H1 (cell line): ENCODE results near the gene ALK. TPM values are rescaled to one million over a fixed set of nuclear protein-coding genes. Genes with fewer than 3 reads are reported as not detected.

Source experiments
- CTCF ChIA-PET: fragments of 300-600 bp; sonication (Branson Sonifier 250); formaldehyde crosslinking; loops from one replicate; lab custom pipeline; 2021; ENCODE audit not compliant: partially characterized antibody; lab: Charles Lee
- POLR2A ChIA-PET: fragments of 300-600 bp; sonication (Branson Sonifier 250); formaldehyde crosslinking; loops from one replicate; lab custom pipeline; 2021; ENCODE audit warnings: inconsistent platforms; ENCODE audit not compliant: partially characterized antibody; lab: Charles Lee
- DNase-seq, 2 experiments: peaks; one replicate each; pipeline versions ENCODE4 v3.0.0 to v3.0.0-alpha.2; 2010 to 2022; ENCODE audit warnings: low spot score in 2 of 2, low read depth in 1 of 2, mixed read lengths in 1 of 2
- FAIRE-seq: peaks from 2 replicates; lab custom pipeline; 2011; peaks lifted over from hg19 to GRCh38; lab: Jason Lieb, UNC
- H2AFZ ChIP-seq: 2 replicates; pipeline ENCODE4 v1.8.1; 2012; ENCODE audit warnings: low read length, inconsistent platforms
- H2AK5ac ChIP-seq: 2 replicates; pipeline ENCODE4 v1.6.1; 2013; ENCODE audit warnings: low read depth, low read length
- H2BK120ac ChIP-seq: replicated peaks from 2 replicates; pipeline ENCODE3; 2013; ENCODE audit warnings: low read depth, low read length, inconsistent platforms
- H2BK12ac ChIP-seq: 2 replicates; pipeline ENCODE4 v1.6.1; 2013; ENCODE audit warnings: low read depth, low read length
- H2BK15ac ChIP-seq: 2 replicates; pipeline ENCODE4 v1.6.1; 2013; ENCODE audit warnings: low read length
- H2BK20ac ChIP-seq: 2 replicates; pipeline ENCODE4 v1.6.1; 2013; ENCODE audit warnings: low read length
- H2BK5ac ChIP-seq: 2 replicates; pipeline ENCODE4 v1.6.1; 2013; ENCODE audit warnings: low read depth, low read length
- H3K14ac ChIP-seq: 2 replicates; pipeline ENCODE4 v1.6.1; 2013; ENCODE audit warnings: inconsistent platforms; ENCODE audit not compliant: insufficient read length
- H3K18ac ChIP-seq: 2 replicates; pipeline ENCODE4 v1.6.1; 2013; ENCODE audit warnings: low read length; ENCODE audit errors: extremely low read depth
- H3K23ac ChIP-seq: 2 replicates; pipeline ENCODE4 v1.6.1; 2013; ENCODE audit warnings: inconsistent platforms; ENCODE audit not compliant: insufficient read length
- H3K23me2 ChIP-seq: 2 replicates; pipeline ENCODE4 v1.6.1; 2013; ENCODE audit warnings: low read depth, low read length
- H3K27ac ChIP-seq: 2 replicates; pipeline ENCODE4 v1.6.1; 2011; ENCODE audit warnings: low read depth, low read length, inconsistent platforms
- H3K27me3 ChIP-seq, 4 experiments: replicated peaks in 1 of 4; 1 replicate in 1 of 4; 2 replicates in 3 of 4; pipeline versions ENCODE4 v1.6.1 to v1.8.1; 2011 to 2013; ENCODE audit warnings: low read length in 3 of 4, mild to moderate bottlenecking in 3 of 4, inconsistent platforms in 2 of 4, mixed read lengths in 2 of 4, moderate library complexity in 1 of 4; ENCODE audit not compliant: control insufficient read depth in 3 of 4, insufficient read depth in 3 of 4; ENCODE audit errors: extremely low read depth in 1 of 4
- H3K36me3 ChIP-seq, 4 experiments: 2 replicates each; pipeline versions ENCODE4 v1.6.1 to v1.8.1; 2011 to 2013; ENCODE audit warnings: mild to moderate bottlenecking in 4 of 4, low read length in 3 of 4, moderate library complexity in 2 of 4, control low read depth in 1 of 4, inconsistent platforms in 1 of 4; ENCODE audit not compliant: insufficient read depth in 4 of 4, control insufficient read depth in 2 of 4
- H3K4ac ChIP-seq: replicated peaks from 2 replicates; pipeline ENCODE3; 2013; ENCODE audit warnings: low read length, low read depth, mixed read lengths, inconsistent platforms; ENCODE audit not compliant: insufficient read length
- H3K4me1 ChIP-seq, 4 experiments: replicated peaks in 1 of 4; 1 replicate in 1 of 4; 2 replicates in 3 of 4; pipeline versions ENCODE4 v1.6.1 to v1.8.1; 2011 to 2013; ENCODE audit warnings: low read length in 3 of 4, inconsistent platforms in 2 of 4, mixed read lengths in 1 of 4; ENCODE audit not compliant: insufficient read depth in 4 of 4, control insufficient read depth in 3 of 4
- H3K4me2 ChIP-seq, 2 experiments: 2 replicates each; pipeline versions ENCODE4 v1.6.1 to v1.8.1; 2011 to 2013; ENCODE audit warnings: low read depth in 2 of 2, low read length in 2 of 2, control low read depth in 1 of 2, inconsistent platforms in 1 of 2, mild to moderate bottlenecking in 1 of 2; ENCODE audit not compliant: insufficient read depth in 1 of 2
- H3K4me3 ChIP-seq, 4 experiments: fragments of 200-600, 300-600 bp in 1 of 4; sonication (generic), shearing (Covaris generic), sonication (Bioruptor Twin) in 1 of 4; 2 replicates each; pipeline versions ENCODE4 v1.5.1 to v1.8.1; 2011 to 2016; ENCODE audit warnings: low read length in 4 of 4, low read depth in 3 of 4, control low read depth in 2 of 4, inconsistent platforms in 2 of 4, mild to moderate bottlenecking in 2 of 4, mixed read lengths in 1 of 4, moderate library complexity in 1 of 4; ENCODE audit not compliant: insufficient read depth in 2 of 4; ENCODE audit errors: extremely low read depth in 1 of 4
- H3K56ac ChIP-seq: replicated peaks from 2 replicates; pipeline ENCODE3; 2013; ENCODE audit warnings: low read depth, mild to moderate bottlenecking, mixed read lengths, low read length, inconsistent platforms; ENCODE audit not compliant: insufficient read length
- H3K79me1 ChIP-seq: 2 replicates; pipeline ENCODE4 v1.6.1; 2013; ENCODE audit warnings: low read depth, low read length, control low read depth
- H3K79me2 ChIP-seq, 2 experiments: 2 replicates each; pipeline versions ENCODE4 v1.6.1 to v1.8.1; 2012 to 2013; ENCODE audit warnings: low read length in 2 of 2, mild to moderate bottlenecking in 2 of 2, inconsistent platforms in 1 of 2; ENCODE audit not compliant: insufficient read depth in 2 of 2, control insufficient read depth in 1 of 2
- H3K9ac ChIP-seq, 4 experiments: replicated peaks in 1 of 4; 1 replicate in 1 of 4; 2 replicates in 3 of 4; pipeline versions ENCODE4 v1.6.1 to v1.8.1; 2011 to 2013; ENCODE audit warnings: low read depth in 3 of 4, low read length in 3 of 4, control low read depth in 2 of 4, mild to moderate bottlenecking in 2 of 4, moderate library complexity in 2 of 4, inconsistent platforms in 1 of 4; ENCODE audit errors: extremely low read depth in 1 of 4
- H3K9me3 ChIP-seq, 2 experiments: 2 replicates each; pipeline versions ENCODE4 v1.6.1 to v1.8.1; 2012 to 2013; ENCODE audit warnings: mild to moderate bottlenecking in 2 of 2, moderate library complexity in 2 of 2, control low read depth in 1 of 2, inconsistent platforms in 1 of 2, low read depth in 1 of 2, low read length in 1 of 2, mixed read lengths in 1 of 2; ENCODE audit not compliant: insufficient read depth in 2 of 2
- H4K20me1 ChIP-seq, 2 experiments: replicated peaks in 1 of 2; 2 replicates each; pipeline versions ENCODE3 to v1.8.1; 2011 to 2013; ENCODE audit warnings: inconsistent platforms in 2 of 2, low read length in 2 of 2, mild to moderate bottlenecking in 1 of 2; ENCODE audit not compliant: insufficient read depth in 2 of 2, control insufficient read depth in 1 of 2
- H4K5ac ChIP-seq: 2 replicates; pipeline ENCODE4 v1.6.1; 2013; ENCODE audit warnings: low read length, low read depth, mixed read lengths, inconsistent platforms; ENCODE audit not compliant: insufficient read length
- H4K8ac ChIP-seq: 2 replicates; pipeline ENCODE4 v1.8.0; 2013; ENCODE audit warnings: mild to moderate bottlenecking, moderate library complexity, low read length, inconsistent platforms; ENCODE audit not compliant: insufficient read depth; ENCODE audit errors: extremely low read depth
- H4K91ac ChIP-seq: replicated peaks from 2 replicates; pipeline ENCODE3; 2013; ENCODE audit warnings: low read length, mixed read lengths, inconsistent platforms; ENCODE audit not compliant: insufficient read length
- CHD1 ChIP-seq: IDR thresholded peaks from 2 replicates; pipeline ENCODE4 v1.6.1; 2012; ENCODE audit warnings: low read depth, low read length, improper control_type of control experiment
- CREB1 ChIP-seq: IDR thresholded peaks from 2 replicates; pipeline ENCODE4 v1.6.1; 2012; ENCODE audit warnings: inconsistent platforms
- EGR1 ChIP-seq: IDR thresholded peaks from 2 replicates; pipeline ENCODE4 v1.6.1; 2011; ENCODE audit warnings: low read depth, low read length, borderline replicate concordance
- GABPA ChIP-seq: IDR thresholded peaks from 2 replicates; pipeline ENCODE4 v1.6.1; 2011; ENCODE audit warnings: mild to moderate bottlenecking, low read length, moderate library complexity, borderline replicate concordance; ENCODE audit not compliant: insufficient read depth
- JUN ChIP-seq: IDR thresholded peaks from 2 replicates; pipeline ENCODE4 v1.6.1; 2011; ENCODE audit warnings: low read depth, mild to moderate bottlenecking, improper control_type of control experiment, low read length
- MAFK ChIP-seq: IDR thresholded peaks from 2 replicates; pipeline ENCODE4 v1.6.1; 2012; ENCODE audit warnings: low read depth, mild to moderate bottlenecking, improper control_type of control experiment, low read length
- SUZ12 ChIP-seq: fragments of 200-600 bp; sonication (generic); IDR thresholded peaks from 2 replicates; pipeline ENCODE4 v1.6.1; 2012; ENCODE audit warnings: mild to moderate bottlenecking, inconsistent platforms, low read length, moderate library complexity, mixed read lengths
- TBP ChIP-seq: IDR thresholded peaks from 2 replicates; pipeline ENCODE4 v1.6.1; 2011; ENCODE audit warnings: low read depth, low read length, improper control_type of control experiment
- WGBS, 2 experiments: shearing (Covaris generic) in 1 of 2; methylation state at CpG; one replicate each; pipeline versions ENCODE4 v1.1.6 to v1.1.7; 2013 to 2015; ENCODE audit warnings: low lambda C conversion rate in 2 of 2, mixed read lengths in 2 of 2, inconsistent platforms in 1 of 2, low coverage in 1 of 2, missing lambda C conversion rate in 1 of 2; ENCODE audit not compliant: insufficient replicate concordance in 2 of 2, insufficient coverage in 1 of 2, insufficient read length in 1 of 2; ENCODE audit errors: extremely low coverage in 1 of 2, missing lambda C conversion rate in 1 of 2; 5-methylcytosine and 5-hydroxymethylcytosine counted together
- polyA plus RNA-seq, 7 experiments: library from polyadenylated mRNA; depleted of rRNA in 3 of 7; stranded (reverse) in 5 of 7; unstranded in 2 of 7; fragments of >200 nt in 5 of 7; fragments of 200-250 nt in 2 of 7; gene quantifications; 1 replicate in 5 of 7; 2 replicates in 1 of 7; 4 replicates in 1 of 7; pipeline versions ENCODE4 v1.2.1 to v1.2.3, GENCODE V29; 2011 to 2013; ENCODE audit warnings: missing spikeins in 2 of 7, mixed read lengths in 2 of 7
- total RNA-seq: library from RNA; stranded (reverse); fragmentation: NEBNext Ultra II Directional; extraction: Animal tissue kit (Norgen Biotek cat#: 25700); gene quantifications from 2 replicates; pipeline ENCODE4 v1.2.1, GENCODE V29; 2021
- TF ChIP-seq, protein P1 (sequence below): IDR thresholded peaks from 2 replicates; pipeline ENCODE4 v1.6.1; 2011; ENCODE audit warnings: low read length, improper control_type of control experiment
- TF ChIP-seq, protein P2 (sequence below): IDR thresholded peaks from 2 replicates; pipeline ENCODE4 v1.6.1; 2011; ENCODE audit warnings: low read depth, mild to moderate bottlenecking, low read length; ENCODE audit not compliant: insufficient read depth
- TF ChIP-seq, protein P3 (sequence below): IDR thresholded peaks from 2 replicates; pipeline ENCODE4 v1.6.1; 2012; ENCODE audit warnings: low read length, inconsistent platforms

Gene ALK
- total and polyA plus RNA-seq, 2 of the 8 experiments (the other 6 are each of a cell fraction or from before 2014, with no cell fraction given) = 0.02 to 0.09 TPM

DNA sequence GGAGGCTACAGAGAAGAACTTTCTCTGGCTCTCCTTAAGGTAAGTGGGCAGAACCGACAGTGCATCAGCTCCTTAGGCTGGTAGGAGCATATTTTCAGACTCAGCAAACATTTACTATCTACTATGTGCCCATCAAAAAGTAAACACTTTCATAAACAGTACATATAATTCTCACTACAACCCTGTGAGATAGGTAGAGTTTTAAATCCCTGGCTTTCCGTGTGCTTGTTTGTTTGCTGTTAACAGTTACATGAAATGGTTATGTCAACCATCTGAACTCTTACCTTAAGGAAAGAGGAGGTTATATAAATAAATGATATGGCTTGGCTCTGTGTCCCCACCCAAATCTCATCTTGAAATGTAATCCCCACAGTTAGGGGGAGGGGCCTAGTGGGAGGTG, 310.1 kb downstream of the ALK start:
- Histone ChIP-seq H3K23ac (no peak overlapping the region), H3K27ac (no peak overlapping the region), H3K4me2 (no peak overlapping the region), H3K23me2 (no peaks in the 10 kb centered on the region), H2AFZ (no peak overlapping the region), H2BK120ac (no peak overlapping the region), H3K4me3 (no peak overlapping the region), H3K36me3 (no peaks in the 10 kb centered on the region), H3K4ac (no peak overlapping the region), H3K4me1 (peaks cover 0 to 4% (median 0%) of the 10 kb centered on the region in 4 experiments; a peak in 1 of 7 replicates), H2BK12ac (no peak overlapping the region), H3K14ac (no peak overlapping the region), H2BK20ac (no peak overlapping the region), H4K20me1 (no peaks in the 10 kb centered on the region), H3K9me3 (no peaks in the 10 kb centered on the region), H3K9ac (no peak overlapping the region), H3K79me1 (no peaks in the 10 kb centered on the region), H2AK5ac (no peak overlapping the region), H4K91ac (no peak overlapping the region), H3K27me3 (no peaks in the 10 kb centered on the region), H2BK5ac (no peak overlapping the region), H4K5ac (no peak overlapping the region), H3K56ac (no peak overlapping the region), H3K18ac (no peak overlapping the region), H3K79me2 (no peaks in the 10 kb centered on the region), H4K8ac (no peak overlapping the region), H2BK15ac (no peak overlapping the region)
- 98% methylated on average over 2 of the region's 2 CpGs; no CpG with 5 or more reads in 1 of the 2 experiments for WGBS, 2 experiments
- CTCF ChIA-PET = no interaction called here
- POLR2A ChIA-PET = no interaction called here
- no peak for DNase-seq
- no peak for FAIRE-seq
- TF ChIP-seq CHD1 = no peak
- TF ChIP-seq, protein P1, sequence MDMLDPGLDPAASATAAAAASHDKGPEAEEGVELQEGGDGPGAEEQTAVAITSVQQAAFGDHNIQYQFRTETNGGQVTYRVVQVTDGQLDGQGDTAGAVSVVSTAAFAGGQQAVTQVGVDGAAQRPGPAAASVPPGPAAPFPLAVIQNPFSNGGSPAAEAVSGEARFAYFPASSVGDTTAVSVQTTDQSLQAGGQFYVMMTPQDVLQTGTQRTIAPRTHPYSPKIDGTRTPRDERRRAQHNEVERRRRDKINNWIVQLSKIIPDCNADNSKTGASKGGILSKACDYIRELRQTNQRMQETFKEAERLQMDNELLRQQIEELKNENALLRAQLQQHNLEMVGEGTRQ = no peak
- TF ChIP-seq SUZ12 = no peak
- TF ChIP-seq EGR1 = no peak
- TF ChIP-seq, protein P2, sequence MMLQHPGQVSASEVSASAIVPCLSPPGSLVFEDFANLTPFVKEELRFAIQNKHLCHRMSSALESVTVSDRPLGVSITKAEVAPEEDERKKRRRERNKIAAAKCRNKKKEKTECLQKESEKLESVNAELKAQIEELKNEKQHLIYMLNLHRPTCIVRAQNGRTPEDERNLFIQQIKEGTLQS = no peak
- TF ChIP-seq TBP = no peak
- TF ChIP-seq, protein P3, sequence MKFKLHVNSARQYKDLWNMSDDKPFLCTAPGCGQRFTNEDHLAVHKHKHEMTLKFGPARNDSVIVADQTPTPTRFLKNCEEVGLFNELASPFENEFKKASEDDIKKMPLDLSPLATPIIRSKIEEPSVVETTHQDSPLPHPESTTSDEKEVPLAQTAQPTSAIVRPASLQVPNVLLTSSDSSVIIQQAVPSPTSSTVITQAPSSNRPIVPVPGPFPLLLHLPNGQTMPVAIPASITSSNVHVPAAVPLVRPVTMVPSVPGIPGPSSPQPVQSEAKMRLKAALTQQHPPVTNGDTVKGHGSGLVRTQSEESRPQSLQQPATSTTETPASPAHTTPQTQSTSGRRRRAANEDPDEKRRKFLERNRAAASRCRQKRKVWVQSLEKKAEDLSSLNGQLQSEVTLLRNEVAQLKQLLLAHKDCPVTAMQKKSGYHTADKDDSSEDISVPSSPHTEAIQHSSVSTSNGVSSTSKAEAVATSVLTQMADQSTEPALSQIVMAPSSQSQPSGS = no peak
- no peak for TF ChIP-seq MAFK
- TF ChIP-seq JUN = no peak
- no peak for TF ChIP-seq CREB1
- no peak for TF ChIP-seq GABPA
